Measurements from ENCODE around the gene SLC15A4. TPM values are rescaled to one million over a fixed set of nuclear protein-coding genes. Genes with fewer than 3 reads are reported as not detected.

SLC15A4 gene
- total and polyA plus RNA-seq, 9 donors, result 18.1 to 33.2 (median 22.6) TPM

DNA sequence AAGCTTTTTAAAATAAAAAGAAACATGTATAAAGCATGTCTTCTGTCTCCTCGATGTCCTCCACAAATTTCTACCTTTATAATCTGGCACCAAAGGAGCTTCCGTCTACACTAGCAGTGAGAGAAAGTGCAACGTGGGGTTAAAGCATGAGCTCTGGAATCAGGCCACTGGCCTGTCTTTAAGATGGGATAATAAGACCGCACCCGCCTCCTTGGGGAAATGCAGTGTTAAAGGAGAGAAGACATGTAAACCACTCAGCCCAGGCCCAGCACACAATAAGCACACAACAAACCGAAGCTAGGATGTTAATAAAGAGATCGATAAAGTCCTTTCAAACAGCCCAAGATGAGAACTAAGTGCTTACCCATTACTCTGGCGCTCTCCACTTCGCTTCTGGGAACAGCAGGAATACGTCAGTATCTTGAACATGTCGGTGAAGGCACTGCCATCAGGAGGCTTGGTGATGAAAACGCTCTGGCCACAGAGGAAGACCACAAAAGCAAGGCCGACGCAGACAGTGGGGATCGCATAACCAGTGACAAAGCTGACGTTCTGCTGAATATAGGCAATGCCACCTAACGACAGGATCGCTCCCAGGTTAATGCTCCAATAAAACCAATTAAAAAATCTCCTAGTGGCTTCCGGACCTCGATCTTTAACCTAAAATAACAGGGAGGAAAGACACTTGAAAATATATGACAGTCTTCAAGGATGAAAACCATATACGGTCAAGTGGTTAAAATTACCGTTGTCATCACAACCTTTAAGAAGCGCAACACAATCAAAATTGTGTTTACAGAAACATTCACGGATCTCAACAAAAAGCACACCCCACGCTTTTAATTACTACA, 9.1 kb downstream of the SLC15A4 start:
- H3K27ac ChIP-seq, result no peak overlapping the region
- no peak for DNase-seq
- 94 to 95% (median 94%) methylated on average over 25 of the region's 25 CpGs for WGBS, 3 donors
- intact Hi-C loops (cut with DNase I), result no loop called here
- H3K36me3 ChIP-seq, result no peaks in the 10 kb centered on the region
- no peaks in the 10 kb centered on the region for H3K9me3 ChIP-seq
- TF ChIP-seq EP300 (IDR thresholded peaks at IDR 0.05) (no peak), POLR2A (IDR thresholded peaks at IDR 0.05) (no peak)
- TF ChIP-seq, protein P1, sequence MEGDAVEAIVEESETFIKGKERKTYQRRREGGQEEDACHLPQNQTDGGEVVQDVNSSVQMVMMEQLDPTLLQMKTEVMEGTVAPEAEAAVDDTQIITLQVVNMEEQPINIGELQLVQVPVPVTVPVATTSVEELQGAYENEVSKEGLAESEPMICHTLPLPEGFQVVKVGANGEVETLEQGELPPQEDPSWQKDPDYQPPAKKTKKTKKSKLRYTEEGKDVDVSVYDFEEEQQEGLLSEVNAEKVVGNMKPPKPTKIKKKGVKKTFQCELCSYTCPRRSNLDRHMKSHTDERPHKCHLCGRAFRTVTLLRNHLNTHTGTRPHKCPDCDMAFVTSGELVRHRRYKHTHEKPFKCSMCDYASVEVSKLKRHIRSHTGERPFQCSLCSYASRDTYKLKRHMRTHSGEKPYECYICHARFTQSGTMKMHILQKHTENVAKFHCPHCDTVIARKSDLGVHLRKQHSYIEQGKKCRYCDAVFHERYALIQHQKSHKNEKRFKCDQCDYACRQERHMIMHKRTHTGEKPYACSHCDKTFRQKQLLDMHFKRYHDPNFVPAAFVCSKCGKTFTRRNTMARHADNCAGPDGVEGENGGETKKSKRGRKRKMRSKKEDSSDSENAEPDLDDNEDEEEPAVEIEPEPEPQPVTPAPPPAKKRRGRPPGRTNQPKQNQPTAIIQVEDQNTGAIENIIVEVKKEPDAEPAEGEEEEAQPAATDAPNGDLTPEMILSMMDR (IDR thresholded peaks at IDR 0.05), result no peak
- no peak overlapping the region for H3K4me3 ChIP-seq
- H3K4me1 ChIP-seq (ENCODE audit: insufficient read depth), result peaks cover 13% of the 10 kb centered on the region
- H3K27me3 ChIP-seq, result no peaks in the 10 kb centered on the region

DNA sequence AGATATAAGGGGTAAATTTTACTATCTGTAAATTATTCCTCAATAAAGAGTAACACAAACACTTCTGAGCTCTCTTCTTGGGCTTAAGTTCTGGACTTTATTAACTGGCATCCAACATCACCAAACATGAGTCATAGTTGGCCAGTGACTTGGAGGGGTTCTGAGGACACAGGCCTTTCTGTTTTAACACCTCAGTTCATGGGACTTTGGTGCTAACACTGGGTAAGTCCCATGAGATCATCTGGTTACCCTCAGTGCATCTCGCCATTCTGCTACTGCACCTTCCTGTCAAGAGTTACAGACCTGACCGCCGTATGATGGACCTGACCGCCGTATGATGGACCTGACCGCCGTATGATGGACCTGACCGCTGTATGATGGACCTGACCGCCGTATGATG, 9.9 kb downstream of the SLC15A4 start:
- DNase-seq, result no peak
- intact Hi-C loops (cut with DNase I), result no loop called here
- peaks cover 13% of the 10 kb centered on the region for H3K4me1 ChIP-seq (ENCODE audit: insufficient read depth)
- H3K9me3 ChIP-seq, result no peaks in the 10 kb centered on the region
- H3K36me3 ChIP-seq, result no peaks in the 10 kb centered on the region
- no peaks in the 10 kb centered on the region for H3K27me3 ChIP-seq
- H3K27ac ChIP-seq, result no peak overlapping the region
- TF ChIP-seq EP300 (IDR thresholded peaks at IDR 0.05) (no peak), POLR2A (IDR thresholded peaks at IDR 0.05) (no peak)
- TF ChIP-seq, protein P1 (IDR thresholded peaks at IDR 0.05), result no peak
- 80 to 88% (median 82%) methylated on average over 10 of the region's 10 CpGs for WGBS, 3 donors
- no peak overlapping the region for H3K4me3 ChIP-seq

DNA sequence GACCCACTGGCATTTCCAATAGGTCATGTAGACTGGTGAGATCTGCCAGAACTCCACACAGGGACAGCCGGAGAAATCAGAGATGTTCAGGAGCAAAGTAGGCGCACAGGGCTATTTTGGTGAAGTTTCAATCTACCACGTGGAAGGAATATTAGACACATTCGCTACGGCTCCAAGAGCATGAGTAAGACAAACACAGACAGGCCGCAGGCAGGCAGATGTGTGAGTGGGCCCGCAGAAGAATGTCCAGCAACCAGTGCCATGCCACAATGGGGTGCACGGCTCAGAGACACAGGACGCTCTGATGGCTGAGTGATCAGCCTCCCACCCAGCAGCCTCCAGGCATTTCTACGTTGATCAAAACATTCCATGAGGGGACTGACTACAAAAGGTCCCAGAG, 10.4 kb downstream of the SLC15A4 start:
- Histone ChIP-seq H3K27ac (no peak overlapping the region), H3K9me3 (no peaks in the 10 kb centered on the region), H3K27me3 (no peaks in the 10 kb centered on the region), H3K4me3 (no peak overlapping the region), H3K36me3 (no peaks in the 10 kb centered on the region), H3K4me1 (ENCODE audit: insufficient read depth) (peaks cover 10% of the 10 kb centered on the region)
- intact Hi-C loops (cut with DNase I), result no loop called here
- TF ChIP-seq EP300 (IDR thresholded peaks at IDR 0.05) (no peak), POLR2A (IDR thresholded peaks at IDR 0.05) (no peak)
- TF ChIP-seq, protein P1 (IDR thresholded peaks at IDR 0.05), result no peak
- WGBS, 3 donors, result 94 to 96% (median 94%) methylated on average over 10 of the region's 10 CpGs
- DNase-seq, result no peak

DNA sequence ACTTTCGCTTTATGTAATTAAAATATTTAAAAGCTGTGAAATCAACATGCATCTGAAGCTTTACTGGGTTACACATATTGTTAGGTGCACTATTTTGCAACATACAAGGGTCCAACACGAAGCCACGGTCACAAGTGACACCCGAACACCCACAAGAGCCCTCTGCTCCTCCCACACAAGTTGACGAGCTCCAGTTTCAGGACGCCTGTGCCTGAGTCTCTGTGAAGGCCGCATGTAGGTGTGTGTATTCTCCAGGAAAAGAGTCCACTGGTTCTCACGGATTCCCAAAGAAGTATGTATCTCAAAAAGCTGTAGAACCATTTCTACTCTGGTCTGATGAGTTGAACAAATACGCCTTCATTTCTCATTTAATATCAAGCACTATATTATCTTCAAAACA, 12.0 kb downstream of the SLC15A4 start:
- no peaks in the 10 kb centered on the region for H3K9me3 ChIP-seq
- TF ChIP-seq, protein P1 (IDR thresholded peaks at IDR 0.05), result no peak
- TF ChIP-seq EP300 (IDR thresholded peaks at IDR 0.05), result no peak
- no peak for TF ChIP-seq POLR2A (IDR thresholded peaks at IDR 0.05)
- intact Hi-C loops (cut with DNase I), result no loop called here
- H3K27me3 ChIP-seq, result no peaks in the 10 kb centered on the region
- H3K36me3 ChIP-seq, result no peaks in the 10 kb centered on the region
- no peak for DNase-seq
- no peak overlapping the region for H3K4me3 ChIP-seq
- H3K4me1 ChIP-seq (ENCODE audit: insufficient read depth), result peaks cover 7% of the 10 kb centered on the region
- no peak overlapping the region for H3K27ac ChIP-seq
- 70 to 86% (median 78%) methylated on average over 9 of the region's 9 CpGs for WGBS, 3 donors
